CD4-positive, alpha-beta T cell treated with Interleukin-17A for 4 hours (primary cell): ENCODE measurements around the gene IGSF9B.
A peak's percentile ranks its signal among the peaks of the same experiment; 100 is the strongest.
"Not testable (repeated sequence)": the region's sequence is repeated elsewhere in the genome, so short reads cannot be mapped to it uniquely, and the experiment has no call there.

Source experiments
- DNase-seq: peaks from one replicate; pipeline ENCODE4 v3.0.0-alpha.2; 2020; ENCODE audit warnings: mixed read lengths

The IGSF9B gene, protein sequence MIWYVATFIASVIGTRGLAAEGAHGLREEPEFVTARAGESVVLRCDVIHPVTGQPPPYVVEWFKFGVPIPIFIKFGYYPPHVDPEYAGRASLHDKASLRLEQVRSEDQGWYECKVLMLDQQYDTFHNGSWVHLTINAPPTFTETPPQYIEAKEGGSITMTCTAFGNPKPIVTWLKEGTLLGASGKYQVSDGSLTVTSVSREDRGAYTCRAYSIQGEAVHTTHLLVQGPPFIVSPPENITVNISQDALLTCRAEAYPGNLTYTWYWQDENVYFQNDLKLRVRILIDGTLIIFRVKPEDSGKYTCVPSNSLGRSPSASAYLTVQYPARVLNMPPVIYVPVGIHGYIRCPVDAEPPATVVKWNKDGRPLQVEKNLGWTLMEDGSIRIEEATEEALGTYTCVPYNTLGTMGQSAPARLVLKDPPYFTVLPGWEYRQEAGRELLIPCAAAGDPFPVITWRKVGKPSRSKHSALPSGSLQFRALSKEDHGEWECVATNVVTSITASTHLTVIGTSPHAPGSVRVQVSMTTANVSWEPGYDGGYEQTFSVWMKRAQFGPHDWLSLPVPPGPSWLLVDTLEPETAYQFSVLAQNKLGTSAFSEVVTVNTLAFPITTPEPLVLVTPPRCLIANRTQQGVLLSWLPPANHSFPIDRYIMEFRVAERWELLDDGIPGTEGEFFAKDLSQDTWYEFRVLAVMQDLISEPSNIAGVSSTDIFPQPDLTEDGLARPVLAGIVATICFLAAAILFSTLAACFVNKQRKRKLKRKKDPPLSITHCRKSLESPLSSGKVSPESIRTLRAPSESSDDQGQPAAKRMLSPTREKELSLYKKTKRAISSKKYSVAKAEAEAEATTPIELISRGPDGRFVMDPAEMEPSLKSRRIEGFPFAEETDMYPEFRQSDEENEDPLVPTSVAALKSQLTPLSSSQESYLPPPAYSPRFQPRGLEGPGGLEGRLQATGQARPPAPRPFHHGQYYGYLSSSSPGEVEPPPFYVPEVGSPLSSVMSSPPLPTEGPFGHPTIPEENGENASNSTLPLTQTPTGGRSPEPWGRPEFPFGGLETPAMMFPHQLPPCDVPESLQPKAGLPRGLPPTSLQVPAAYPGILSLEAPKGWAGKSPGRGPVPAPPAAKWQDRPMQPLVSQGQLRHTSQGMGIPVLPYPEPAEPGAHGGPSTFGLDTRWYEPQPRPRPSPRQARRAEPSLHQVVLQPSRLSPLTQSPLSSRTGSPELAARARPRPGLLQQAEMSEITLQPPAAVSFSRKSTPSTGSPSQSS (N-terminal part only)

DNA sequence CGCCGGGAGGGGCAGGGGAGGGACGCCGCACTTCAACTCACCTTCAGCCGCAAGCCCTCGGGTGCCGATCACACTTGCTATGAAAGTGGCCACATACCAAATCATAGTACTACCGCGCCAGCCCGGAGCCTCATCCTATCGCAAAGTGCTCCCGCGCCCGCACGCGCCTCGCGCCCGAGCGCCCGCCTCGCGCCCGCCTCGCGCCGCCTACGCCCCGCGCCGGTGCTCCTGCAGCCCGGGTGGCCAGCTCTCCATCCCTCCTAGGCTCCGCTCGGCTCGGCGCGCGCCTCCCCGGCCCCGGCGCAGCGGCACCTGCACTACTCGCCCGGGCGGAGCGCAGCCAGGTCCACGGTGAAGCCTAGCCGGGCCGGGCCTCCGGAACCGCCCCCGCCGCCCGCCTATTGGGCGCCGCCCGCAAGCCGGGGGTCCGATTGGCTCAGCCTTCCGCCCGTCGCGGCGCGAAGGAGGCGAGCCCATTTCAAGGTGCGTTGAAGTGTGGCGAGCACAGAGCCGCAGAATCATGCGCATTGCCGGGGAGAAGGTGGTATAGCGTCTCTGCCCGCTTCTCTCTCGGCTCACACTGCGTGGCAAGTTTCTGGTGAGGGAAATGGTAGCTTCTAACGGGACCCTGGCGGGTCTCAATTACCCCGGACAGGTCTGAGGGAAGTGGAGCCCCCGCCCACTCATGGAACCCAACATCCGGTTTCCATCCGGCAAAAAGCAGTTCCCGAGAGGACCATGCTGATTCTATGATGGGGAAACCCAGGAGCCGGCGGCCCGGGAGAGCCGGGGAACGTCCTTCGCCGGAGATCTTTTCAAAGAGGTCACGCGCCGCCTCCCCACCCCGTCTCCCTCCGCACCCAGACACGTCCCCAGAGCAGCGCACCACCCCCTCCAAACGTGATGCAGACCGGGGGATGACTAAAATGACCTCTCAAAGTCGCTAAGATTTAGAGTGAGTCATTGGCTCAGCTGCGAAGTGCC lies at the start of gene IGSF9B:
Gene IGSF9B, minus strand, starts transcription at position 319 of the 984 bp plus-strand sequence. Its CDS starts 214 bp downstream, at position 105.
- DNase-seq: peak; percentile 93

DNA sequence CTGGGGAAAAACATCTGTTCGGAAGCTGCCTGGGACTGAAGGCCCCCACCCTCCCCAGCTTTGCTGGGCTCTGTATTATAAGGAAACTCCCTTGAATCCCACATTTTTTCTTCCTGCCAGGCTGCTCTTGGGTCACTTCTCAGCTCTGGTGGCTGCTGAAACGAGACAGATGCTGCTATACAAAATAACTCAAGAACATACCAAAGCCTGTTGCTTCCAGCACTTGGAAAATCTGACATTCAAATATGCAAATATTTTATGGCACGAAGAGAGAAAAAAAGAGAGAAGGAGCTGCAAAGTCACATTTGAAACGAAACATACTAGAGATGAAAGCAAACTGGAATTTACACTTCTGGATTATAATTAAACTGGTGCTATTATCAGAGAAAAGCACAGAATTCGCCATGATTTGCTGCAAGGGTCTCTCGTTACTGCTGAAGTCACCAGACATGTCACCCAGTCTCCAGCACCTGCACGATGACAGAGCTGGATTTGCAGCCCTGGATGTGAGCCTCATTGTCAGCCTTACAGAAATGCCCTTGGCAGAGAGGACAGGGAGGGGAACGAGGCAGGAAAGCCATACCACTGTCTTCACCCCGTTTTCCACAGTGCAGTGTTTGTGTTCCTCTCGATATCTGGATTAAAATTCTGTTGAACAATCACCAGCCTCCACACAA lies 47.9 kb upstream of the IGSF9B start:
- no peak for DNase-seq

DNA sequence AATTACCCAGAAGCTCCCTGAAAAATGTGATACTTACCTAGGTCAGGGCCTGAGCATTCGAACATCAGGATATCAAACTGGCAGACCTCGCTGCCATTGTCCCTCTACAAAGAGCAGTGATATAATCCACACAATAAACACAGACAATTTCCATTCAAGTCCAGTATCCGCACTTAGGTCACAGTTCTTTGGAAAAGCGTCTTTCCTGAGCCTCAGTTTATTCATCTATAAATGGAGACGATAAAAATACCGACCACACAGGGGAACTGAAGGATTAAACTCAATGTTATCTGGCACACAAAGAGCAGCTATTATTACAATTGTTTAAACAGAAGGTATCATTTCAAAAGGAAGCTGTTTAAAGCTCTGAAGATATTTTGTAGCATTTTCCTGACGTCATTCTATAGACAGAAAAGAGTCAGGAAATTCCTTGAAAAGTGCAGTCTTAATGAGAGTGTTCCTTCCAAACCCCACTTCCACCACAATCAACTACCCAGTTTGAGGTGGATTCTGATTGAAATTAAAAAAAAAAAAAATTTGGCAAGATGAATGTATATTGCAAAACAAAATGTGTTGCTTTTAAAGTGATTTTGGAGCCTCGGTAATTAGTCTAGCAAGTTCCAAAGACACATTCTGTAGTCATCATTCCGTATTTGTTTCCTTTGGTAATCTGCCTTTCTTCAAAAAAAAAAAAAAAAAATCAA lies 47.2 kb upstream of the IGSF9B start:
- no peak for DNase-seq

DNA sequence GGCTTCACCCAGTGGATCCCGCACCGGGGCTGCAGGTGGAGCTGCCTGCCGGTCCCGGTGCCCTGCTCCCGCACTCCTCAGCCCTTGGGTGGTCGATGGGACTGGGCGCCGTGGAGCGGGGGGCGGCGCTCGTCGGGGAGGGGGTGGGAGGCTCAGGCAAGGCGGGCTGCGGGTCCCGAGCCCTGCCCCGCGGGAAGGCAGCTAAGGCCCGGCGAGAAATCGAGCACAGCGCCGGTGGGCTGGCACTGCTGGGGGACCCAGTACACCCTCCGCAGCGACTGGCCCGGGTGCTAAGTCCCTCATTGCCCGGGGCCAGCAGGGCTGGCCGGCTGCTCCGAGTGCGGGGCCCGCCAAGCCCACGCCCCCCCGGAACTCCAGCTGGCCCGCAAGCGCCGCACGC lies 46.1 kb upstream of the IGSF9B start:
- not testable (repeated sequence) for DNase-seq

DNA sequence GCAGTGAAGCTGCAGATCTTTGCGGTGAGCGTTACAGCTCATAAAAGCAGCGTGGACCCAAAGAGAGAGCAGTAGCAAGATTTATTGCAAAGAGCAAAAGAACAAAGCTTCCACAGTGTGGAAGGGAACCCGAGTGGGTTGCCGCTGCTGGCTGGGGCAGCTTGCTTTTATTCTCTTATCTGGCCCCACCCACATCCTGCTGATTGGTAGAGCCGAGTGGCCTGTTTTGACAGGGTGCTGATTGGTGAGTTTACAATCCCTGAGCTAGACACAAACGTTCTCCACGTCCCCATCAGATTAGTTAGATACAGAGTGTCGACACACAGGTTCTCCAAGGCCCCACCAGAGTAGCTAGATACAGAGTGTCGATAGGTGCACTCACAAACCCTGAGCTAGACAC lies 45.6 kb upstream of the IGSF9B start:
- not testable (repeated sequence) for DNase-seq

DNA sequence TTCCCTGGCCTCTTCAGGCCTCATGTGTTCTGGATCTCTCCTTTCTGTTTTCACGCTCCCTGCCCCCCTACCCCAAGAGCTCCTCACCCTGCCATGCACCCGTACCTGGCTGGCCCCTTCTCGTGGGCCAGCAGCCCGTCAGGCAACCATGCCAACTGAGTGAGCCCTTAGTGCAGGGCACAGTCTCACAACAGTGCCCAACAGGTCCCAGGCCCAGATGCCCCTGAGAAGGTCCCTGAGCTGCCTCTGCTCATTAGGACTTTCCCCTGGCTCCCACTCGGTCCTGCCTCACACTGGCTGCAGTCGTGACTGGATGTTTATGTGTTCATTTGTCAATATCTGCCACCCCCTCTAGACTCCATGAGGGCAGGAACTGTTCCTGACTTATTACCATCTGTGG lies 44.8 kb upstream of the IGSF9B start:
- DNase-seq: no peak

DNA sequence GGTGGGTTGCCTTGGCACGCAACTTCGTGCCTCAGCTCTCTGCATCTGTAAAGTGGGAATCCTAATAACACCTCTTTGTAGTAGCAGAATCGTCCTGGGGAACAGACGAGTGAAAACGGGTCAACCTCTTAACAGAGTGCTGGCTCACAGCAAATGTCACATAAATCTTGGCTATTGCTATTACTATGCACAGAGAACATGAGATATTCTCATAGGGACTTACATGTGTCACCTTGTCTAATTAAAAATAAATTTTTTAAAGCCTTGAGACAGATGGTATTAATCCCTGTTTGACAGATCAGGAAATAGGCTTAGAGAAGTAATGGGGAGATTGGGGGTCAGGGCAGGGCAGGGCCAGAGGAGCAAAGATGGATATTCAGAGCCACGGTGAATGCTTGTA lies 44.3 kb upstream of the IGSF9B start:
- DNase-seq: no peak

DNA sequence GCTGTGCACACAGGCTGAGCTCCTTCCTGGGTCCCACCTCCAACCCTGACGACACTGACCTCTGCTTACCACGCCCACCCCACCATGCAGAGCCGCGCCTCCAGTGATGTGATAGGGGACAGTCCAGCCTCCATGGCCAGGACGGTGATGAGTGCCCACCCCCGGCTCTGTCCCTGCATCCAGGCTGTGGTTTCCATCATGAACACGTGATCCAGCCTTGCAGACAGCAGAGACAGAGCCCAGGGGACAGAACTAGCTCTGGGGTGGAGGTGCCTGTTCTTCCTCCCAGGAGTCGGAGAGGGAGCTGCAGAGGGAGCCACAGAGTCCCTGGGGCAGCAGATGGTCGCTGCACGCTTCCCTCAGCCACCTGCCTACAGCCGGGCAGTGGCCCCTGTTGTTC lies 42.6 kb upstream of the IGSF9B start:
- no peak for DNase-seq

DNA sequence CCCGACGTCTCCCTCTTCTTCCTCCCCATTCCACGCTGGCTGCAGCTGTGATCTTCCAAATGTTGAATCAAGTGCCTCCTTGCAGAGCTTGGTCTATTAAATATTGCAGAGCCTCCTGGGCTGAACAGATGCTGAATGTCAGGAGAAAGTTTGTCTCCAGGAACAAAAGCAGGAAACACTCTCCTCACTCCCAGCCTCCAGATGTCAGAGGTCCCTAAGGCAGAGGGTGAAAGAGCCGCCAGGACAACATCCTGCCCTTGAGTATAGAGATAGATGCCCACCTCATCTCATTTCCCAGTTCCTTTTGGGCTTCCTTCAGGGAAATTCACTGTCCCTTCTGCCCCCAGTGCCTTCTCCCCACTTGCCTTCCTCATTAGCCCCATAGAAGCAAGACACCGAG lies 40.8 kb upstream of the IGSF9B start:
- no peak for DNase-seq

DNA sequence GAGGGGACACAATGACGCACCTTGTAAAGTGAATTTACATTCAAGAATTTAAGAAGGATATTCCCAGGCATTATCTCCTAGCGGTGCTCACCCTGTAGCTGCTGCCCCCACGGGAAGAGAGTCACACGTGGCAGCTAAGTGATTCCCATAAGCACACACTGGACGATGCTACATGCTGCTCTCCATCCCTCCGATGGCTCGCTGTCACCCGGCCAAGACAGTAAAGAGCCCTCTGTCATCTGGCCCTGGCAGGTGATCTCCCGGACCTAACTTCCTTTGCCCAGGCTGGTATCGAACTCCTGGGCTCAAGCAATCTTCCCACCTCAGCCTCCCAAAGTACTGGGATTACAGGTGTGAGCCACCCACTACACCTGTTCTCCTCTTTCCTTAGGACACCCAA lies 39.9 kb upstream of the IGSF9B start:
- DNase-seq: no peak

DNA sequence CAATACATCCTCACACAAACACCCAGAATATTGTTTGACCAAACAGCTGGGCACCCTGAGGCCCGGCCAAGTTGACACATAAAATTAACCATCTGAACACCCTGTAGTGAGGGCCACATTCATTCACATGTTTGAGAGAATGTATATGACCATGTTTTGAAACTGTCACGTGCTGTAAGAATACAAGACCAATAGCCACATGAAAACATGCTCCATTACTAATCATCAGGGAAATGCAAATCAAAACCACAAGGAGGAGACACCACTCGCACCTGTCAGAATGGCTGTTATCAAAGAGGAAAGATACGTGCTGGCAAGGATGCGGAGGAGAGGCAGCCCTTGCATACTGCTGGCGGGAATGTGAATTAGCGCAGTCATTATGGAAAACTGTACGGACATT lies 38.3 kb upstream of the IGSF9B start:
- no peak for DNase-seq

DNA sequence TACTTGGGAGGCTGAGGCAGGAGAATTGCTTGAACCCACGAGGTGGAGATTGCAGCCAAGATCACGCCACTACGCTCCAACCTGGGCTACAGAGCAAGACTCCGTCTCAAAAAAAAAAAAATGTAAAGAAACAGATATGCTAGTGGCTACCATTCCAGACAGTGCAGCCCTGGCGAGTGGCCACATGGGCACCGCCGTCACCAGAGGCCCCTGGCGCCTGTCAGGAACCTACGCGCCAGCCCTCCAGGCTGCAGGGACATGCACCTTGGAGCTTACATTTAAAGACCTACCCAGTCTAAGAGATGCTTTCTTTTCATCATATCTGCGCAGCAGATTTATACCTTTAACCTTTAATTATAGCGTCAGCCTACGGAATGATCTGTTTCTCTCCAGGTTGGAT lies 37.2 kb upstream of the IGSF9B start:
- no peak for DNase-seq

DNA sequence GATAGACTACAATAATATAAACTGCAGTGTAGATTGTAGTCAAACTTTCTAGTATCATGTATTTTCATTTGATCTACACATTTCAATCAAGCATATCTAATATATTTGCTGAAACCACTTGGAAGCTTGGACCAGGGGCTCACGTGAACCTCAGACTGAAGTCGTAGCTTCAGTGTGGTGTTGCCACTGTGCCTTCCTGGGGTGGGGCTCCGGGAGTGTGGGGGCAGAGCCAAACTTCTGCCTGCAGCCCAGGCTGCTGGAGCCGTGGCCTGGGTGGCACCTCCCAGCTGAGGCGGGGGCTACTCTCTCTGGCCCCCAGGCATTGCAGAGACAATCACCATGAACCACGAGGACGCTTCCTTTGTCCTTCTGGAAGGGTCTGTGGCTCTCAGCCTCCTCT lies 36.3 kb upstream of the IGSF9B start:
- no peak for DNase-seq

DNA sequence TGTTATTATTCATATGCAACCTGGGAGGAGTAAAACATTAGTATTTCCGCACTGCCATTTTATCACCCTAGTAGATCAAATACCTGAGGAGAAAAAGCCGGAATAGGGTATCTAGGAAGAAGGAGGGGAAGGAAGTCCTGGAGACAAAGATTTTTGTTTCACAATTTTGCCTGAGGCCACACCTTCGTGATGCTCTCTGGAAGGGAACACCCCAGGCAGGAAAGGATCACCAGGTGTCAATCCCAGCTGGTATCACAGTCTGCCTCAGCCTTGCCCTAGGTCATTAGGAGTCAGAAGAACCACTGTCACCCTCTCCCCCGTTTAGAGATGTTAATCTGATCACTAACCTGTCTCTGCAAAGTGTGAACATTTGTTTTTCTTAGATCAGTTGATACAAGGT lies 35.4 kb upstream of the IGSF9B start:
- no peak for DNase-seq

DNA sequence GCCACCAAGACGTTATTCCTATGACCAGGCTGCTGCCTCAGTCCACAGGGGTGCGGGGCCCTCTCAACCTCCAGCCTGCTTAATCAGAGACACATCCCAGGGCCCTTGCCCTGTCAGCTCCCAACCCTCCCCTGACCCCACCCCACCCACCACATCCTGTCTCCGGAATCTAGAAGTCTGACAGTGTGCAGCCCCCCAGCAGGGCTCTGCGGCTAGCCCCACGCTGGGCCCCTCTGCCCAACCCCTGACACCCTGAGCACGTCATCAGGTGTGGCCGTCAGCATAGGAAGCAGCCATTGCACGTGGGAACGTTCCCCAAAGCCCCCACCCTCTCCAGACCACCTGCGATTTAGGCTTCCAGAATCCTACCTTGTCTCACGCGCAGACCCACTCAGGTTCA lies 34.3 kb upstream of the IGSF9B start:
- DNase-seq: no peak

DNA sequence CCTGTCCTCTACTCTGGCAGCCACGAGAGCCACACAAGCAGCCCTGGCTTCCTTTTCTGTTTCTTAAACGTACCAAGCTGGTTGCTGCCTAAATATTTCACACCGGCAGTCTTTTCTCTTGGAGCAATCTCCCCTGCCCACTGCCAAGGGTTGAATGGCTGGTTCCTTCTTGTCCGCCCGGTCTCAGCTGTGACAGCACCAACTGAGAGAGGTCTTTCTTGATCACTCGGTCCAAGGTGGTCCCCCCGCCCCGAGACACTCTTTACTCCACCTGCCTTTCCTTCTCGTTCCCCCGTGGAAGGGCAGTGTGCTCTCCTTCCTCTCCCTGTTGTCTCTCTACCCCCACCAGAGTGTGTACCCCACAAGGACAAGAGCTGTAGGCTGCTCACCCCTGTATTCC lies 33.7 kb upstream of the IGSF9B start:
- DNase-seq: no peak

DNA sequence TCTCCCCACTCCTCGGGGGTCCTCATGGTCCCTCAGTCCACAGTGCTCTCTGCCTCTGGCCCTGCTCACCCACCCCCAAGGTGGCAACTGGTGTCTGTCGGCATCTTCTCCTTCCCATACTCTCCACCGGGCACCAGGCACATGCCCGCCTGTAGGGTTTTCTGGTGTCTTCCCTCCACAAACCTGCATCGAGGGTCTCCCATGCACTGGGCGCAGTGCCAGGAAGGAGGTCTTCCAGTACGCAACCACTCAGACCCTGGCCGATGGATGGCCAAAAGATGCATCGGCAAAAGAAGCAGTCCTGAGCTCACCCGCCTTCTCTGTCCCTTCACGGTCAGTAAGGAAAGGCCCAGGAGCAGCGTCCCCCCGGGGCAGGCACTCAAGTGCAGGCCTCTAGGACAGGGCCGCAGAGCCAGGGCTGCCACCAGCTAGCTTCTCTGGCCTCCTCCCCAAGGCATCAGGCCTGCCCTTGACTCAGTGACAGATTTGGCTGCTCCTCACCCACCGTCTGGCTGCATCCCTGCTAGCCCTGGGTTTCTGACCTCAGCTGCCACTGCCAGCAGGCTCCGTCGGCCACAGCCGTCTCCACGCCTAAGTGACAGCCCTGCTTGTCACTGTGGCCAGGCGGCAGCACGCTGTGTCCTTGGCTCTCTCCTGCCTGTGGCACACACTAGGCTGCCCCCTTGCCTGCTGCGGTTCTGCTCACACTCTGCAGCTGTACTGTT lies 32.1 kb upstream of the IGSF9B start:
- no peak for DNase-seq

DNA sequence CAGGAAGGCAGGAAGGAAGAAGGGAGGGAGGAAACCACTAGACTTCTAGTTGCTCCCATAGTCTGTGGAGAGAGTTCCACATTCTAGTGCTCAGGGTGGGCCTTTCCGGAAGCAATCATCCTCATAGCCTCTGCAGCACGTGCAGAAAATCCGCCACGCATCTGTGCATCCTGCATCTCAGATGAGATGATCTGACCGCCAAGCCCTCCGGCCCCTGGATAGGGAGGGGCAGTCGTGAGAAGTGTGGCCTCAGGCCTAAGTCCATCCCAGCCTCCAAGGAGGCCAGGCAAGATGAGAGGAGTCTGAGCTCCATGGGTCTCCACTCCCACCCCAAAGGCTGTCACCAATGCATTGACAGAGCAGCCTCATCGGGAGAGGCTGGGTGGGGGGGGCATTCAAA lies 30.4 kb upstream of the IGSF9B start:
- DNase-seq: no peak

DNA sequence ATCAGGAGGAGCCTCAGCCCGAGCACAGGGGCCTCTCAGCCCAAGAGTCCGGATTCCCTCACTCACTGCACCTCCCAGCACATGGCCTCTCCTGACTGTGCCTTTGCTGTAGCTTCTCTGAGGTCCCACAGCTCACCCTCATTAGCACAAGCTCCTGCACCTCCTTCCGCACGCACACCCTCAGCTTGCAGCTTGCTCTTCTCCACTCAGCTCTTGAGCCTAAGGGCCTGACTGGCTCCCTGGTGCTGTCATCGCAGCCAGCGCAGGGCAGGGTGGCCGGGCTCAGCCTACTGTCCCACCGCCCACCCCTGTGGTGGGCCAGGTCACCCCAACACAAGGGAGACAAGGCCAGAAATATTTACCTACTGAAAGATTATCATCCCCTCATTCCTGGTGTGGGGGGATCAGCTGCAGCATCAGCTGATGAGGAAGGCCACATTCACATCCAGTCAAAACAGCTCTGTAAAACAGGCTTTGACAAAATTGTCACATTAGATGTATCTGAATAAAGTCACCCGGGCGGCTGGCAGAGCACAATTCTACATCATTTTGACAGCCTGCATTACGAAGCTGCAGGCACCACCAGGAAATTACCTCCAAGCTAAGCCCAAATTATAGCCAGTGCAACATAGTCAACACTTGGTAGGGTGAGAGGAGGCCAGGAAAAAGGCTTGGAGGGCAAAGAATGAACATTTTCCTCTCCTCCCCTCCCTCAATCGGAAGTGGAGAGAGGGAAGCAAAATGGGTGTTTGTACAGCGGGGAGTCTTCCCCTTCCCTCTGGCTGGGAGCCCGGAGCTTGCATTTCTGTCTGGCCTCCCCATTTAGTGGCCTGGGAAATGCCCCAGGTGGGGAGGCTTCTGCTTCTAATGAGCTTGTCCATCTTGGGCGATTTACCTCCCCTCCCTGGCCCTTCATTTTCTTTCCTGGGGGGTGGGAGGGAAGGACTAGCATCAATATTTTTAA lies 29.5 kb upstream of the IGSF9B start:
- no peak for DNase-seq
